ENCODE results near the gene FAHD1.

GRCh38 chr16:1859650-1860049 lies 32.6 kb downstream of the FAHD1 start:
- TF ChIP-seq EZH2 (IDR thresholded peaks at IDR 0.05; ENCODE audit: borderline replicate concordance): no peak
- TF ChIP-seq CTCF (IDR thresholded peaks at IDR 0.05; ENCODE audit: poor library complexity): no peak
- no peak for TF ChIP-seq EZH2phosphoT487 (IDR thresholded peaks at IDR 0.05; ENCODE audit: low read depth, severe bottlenecking, unreplicated experiment)
